ENCODE results near the gene LGALS4.
"Not testable (repeated sequence)": the region's sequence is repeated elsewhere in the genome, so short reads cannot be mapped to it uniquely, and the experiment has no call there.

Gene LGALS4

GRCh38 chr19:38842439-38843174 lies 29.9 kb upstream of the LGALS4 start:
- no peak for DNase-seq

GRCh38 chr19:38841787-38842438 lies 29.2 kb upstream of the LGALS4 start:
- no peak for DNase-seq

- DNase-seq, result no peak
Measured at GRCh38 chr19:38841180-38841766, 28.5 kb upstream of the LGALS4 start.

- DNase-seq, result no peak
Measured at GRCh38 chr19:38840583-38840968, 27.8 kb upstream of the LGALS4 start.

- DNase-seq, result no peak
Measured at GRCh38 chr19:38839816-38840582, 27.3 kb upstream of the LGALS4 start.

GRCh38 chr19:38838986-38839761 lies 26.4 kb upstream of the LGALS4 start:
- DNase-seq, result no peak

GRCh38 chr19:38838208-38838985 lies 25.7 kb upstream of the LGALS4 start:
- DNase-seq, result no peak

- no peak for DNase-seq
Measured at GRCh38 chr19:38837656-38838121, 24.9 kb upstream of the LGALS4 start.

GRCh38 chr19:38836983-38837626 lies 24.4 kb upstream of the LGALS4 start:
- no peak for DNase-seq

GRCh38 chr19:38836159-38836982 lies 23.6 kb upstream of the LGALS4 start:
- DNase-seq, result no peak

- DNase-seq, result no peak
Measured at GRCh38 chr19:38834590-38834989, 21.8 kb upstream of the LGALS4 start.

GRCh38 chr19:38834104-38834490 lies 21.4 kb upstream of the LGALS4 start:
- DNase-seq, result no peak

GRCh38 chr19:38833092-38833425 lies 20.3 kb upstream of the LGALS4 start:
- DNase-seq, result no peak

- DNase-seq, result no peak
Measured at GRCh38 chr19:38831142-38831605, 18.4 kb upstream of the LGALS4 start.

- no peak for DNase-seq
Measured at GRCh38 chr19:38830039-38830733, 17.4 kb upstream of the LGALS4 start.

- DNase-seq, result not testable (repeated sequence)
Measured at GRCh38 chr19:38829203-38829602, 16.5 kb upstream of the LGALS4 start.

- no peak for DNase-seq
Measured at GRCh38 chr19:38826856-38827551, 14.3 kb upstream of the LGALS4 start.

GRCh38 chr19:38825936-38826335 lies 13.2 kb upstream of the LGALS4 start:
- DNase-seq, result not testable (repeated sequence)
